Memory B cell (primary cell): ENCODE results near the gene KANSL1L.
"Not testable (repeated sequence)": the region's sequence is repeated elsewhere in the genome, so short reads cannot be mapped to it uniquely, and the experiment has no call there.

ENCODE experiments used
- ATAC-seq: fragments of 150-1000 bp; cut with Tn5 transposase; 2 replicates; pipeline ENCODE4 v1.10.0; 2021; ENCODE audit warnings: low read depth, mild to moderate bottlenecking, moderate library complexity
- DNase-seq, 2 donors: peaks; one replicate each; pipeline ENCODE4 v3.0.0; 2022; ENCODE audit warnings: low spot score in 2 of 2
- H3K27ac Mint-ChIP-seq: one replicate; pipeline ENCODE4 v1.8.0; 2022; ENCODE audit warnings: mild to moderate bottlenecking, moderate library complexity, mixed read lengths
- H3K27me3 Mint-ChIP-seq: one replicate; pipeline ENCODE4 v1.8.0; 2022; ENCODE audit warnings: mixed read lengths
- H3K36me3 Mint-ChIP-seq: one replicate; pipeline ENCODE4 v1.8.0; 2022; ENCODE audit warnings: mild to moderate bottlenecking, mixed read lengths
- H3K4me1 Mint-ChIP-seq: one replicate; pipeline ENCODE4 v1.8.0; 2022; ENCODE audit warnings: mixed read lengths
- H3K4me3 Mint-ChIP-seq: one replicate; pipeline ENCODE4 v1.8.0; 2022; ENCODE audit warnings: mild to moderate bottlenecking, moderate library complexity, mixed read lengths
- H3K9me3 Mint-ChIP-seq: one replicate; pipeline ENCODE4 v1.8.0; 2022; ENCODE audit warnings: mixed read lengths

KANSL1L gene

DNA sequence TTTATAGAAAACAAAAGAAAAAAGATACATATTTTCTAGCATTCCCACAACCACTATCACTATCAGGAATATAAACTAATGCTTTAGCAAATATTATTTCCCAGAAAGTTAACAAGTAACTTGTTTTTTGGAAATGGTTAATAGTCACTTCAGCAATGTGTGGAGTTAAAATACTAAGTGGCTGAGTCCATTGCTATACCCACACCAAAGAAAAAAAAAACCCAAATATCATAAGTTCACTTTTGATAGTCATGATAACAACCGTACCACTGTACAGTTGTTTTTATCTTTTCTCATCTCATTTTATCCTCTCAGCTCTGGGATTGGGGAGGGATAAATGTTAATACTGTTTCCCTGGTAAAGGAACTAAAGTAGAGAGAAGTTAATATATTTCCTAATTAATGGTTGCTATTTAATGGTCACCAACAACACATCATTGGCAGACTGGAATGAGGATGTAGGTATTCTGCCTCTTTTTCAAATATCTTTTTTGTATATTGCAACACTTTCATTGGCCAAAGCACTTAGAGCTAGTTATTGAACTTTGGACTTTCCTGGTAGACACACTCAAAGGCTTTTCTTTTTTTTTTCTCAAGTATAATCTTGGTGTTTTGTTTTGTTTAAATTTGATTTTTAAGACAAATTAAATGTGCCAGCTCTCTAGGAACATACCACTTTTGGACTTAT, 18.4 kb upstream of the KANSL1L start:
- Mint-ChIP-seq H3K27ac (no peak overlapping the region), H3K9me3 (peaks cover 7% of the 10 kb centered on the region), H3K4me3 (no peak overlapping the region), H3K4me1 (no peaks in the 10 kb centered on the region), H3K27me3 (peaks cover 6% of the 10 kb centered on the region), H3K36me3 (peaks cover 2% of the 10 kb centered on the region)
- no peak for ATAC-seq
- no peak for DNase-seq

DNA sequence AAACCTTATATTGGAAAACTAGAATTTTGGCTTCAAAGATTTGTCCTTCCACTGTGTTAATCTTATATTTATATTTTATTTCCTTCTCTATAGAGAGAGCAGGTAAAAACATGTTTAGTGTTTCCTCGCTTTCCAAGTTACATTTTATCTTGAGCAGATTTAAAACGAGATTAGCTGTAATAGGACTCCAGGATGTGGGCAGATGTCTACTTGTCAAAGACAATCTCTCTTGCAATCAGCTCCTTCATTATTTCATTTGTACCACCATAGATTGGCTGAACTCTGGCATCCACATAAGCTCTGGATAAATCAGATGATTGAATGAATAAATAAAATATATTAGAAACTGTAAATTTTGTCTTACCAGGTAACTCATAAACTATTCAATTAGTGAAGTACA, 17.5 kb upstream of the KANSL1L start:
- ATAC-seq: no peak
- DNase-seq: no peak
- Mint-ChIP-seq H3K4me1 (no peaks in the 10 kb centered on the region), H3K27ac (no peak overlapping the region), H3K9me3 (peaks cover 13% of the 10 kb centered on the region), H3K4me3 (no peak overlapping the region), H3K36me3 (peaks cover 6% of the 10 kb centered on the region), H3K27me3 (peaks cover 6% of the 10 kb centered on the region)

DNA sequence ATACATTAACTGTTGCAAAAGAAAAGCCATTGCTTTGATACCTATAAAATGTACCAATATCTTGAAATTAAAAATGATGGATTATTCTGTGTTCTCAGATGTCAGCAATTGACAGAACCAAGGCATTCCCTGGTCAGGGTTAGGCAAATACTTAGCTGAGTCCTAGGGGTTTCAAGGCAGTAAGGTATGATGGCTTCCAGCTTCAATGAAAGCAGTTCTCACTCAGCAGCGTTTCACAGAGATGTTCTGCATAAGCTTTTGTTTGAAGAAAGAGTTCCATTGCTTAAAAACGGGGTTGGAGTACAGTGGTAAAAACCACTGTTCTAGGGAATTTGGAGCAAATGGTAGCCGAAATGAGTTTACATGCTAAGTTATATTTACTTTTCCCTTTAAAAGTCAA, 17.0 kb upstream of the KANSL1L start:
- ATAC-seq: no peak
- DNase-seq: no peak
- peaks cover 4% of the 10 kb centered on the region for H3K27me3 Mint-ChIP-seq
- no peak overlapping the region for H3K27ac Mint-ChIP-seq
- no peaks in the 10 kb centered on the region for H3K4me1 Mint-ChIP-seq
- peaks cover 6% of the 10 kb centered on the region for H3K36me3 Mint-ChIP-seq
- H3K4me3 Mint-ChIP-seq: no peak overlapping the region
- peaks cover 15% of the 10 kb centered on the region for H3K9me3 Mint-ChIP-seq

DNA sequence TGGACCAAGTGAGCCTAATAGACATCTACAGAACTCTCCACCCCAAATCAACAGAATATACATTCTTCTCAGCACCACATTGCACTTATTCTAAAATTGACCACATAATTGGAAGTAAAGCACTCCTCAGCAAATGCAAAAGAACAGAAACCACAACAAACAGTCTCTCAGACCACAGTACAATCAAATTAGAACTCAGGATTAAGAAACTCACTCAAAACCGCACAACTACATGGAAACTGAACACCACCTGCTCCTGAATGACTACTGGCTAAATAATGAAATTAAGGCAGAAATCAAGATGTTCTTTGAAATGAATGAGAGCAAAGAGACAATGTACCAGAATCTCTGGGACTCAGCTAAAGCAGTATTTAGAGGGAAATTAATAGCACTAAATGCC, 12.7 kb upstream of the KANSL1L start:
- not testable (repeated sequence) for H3K4me3 Mint-ChIP-seq, H3K4me1 Mint-ChIP-seq, H3K36me3 Mint-ChIP-seq, ATAC-seq, H3K27me3 Mint-ChIP-seq, H3K27ac Mint-ChIP-seq, DNase-seq
- H3K9me3 Mint-ChIP-seq: peaks cover 19% of the 10 kb centered on the region

DNA sequence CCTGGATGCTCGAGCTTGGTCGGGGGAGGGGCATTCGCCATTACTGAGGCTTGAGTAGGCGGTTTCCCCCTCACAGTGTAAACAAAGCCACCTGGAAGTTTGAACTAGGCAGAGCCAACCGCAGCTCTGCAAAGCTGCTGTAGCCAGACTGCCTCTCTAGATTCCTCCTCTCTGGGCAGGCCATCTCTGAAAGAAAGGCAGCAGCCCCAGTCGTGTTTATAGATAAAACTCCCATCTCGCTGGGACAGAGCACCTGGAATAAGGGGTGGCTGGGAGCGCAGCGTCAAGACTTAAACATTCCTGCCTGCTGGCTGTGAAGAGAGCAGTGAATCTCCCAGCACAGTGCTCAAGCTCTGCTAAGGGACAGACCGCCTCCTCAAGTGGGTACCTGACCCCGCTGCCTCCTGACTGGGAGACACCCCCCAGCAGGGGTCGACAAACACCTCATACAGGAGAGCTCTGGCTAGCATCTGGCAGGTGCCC, 10.4 kb upstream of the KANSL1L start:
- DNase-seq, H3K4me1 Mint-ChIP-seq, H3K4me3 Mint-ChIP-seq, H3K27me3 Mint-ChIP-seq, H3K27ac Mint-ChIP-seq, H3K36me3 Mint-ChIP-seq, ATAC-seq: not testable (repeated sequence)
- H3K9me3 Mint-ChIP-seq: peaks cover 19% of the 10 kb centered on the region

DNA sequence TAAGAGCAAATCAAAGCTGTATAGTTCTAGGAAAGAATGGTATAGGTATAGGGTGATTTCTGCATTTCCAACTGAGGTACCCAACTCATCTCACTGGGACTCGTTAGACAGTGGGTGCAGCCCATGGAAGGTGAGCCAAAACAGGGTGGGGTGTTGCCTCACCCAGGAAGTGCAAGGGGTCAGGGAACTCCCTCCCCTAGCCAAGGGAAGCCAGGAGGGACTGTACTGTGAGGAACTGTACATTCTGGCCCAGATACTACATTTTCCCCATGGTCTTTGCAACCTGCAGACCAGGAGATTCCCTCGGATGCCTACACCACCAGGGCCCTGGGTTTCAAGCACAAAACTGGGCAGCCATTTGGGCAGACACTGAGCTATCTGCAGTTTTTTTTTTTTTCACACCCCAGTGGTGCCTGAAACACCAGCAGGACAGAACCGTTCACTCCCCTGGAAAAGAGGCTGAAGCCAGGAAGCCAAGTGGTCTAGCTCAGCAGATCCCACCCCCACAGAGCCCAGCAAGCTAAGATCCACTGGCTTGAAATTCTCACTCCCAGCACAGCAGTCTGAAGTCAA, 9.9 kb upstream of the KANSL1L start:
- not testable (repeated sequence) for H3K27me3 Mint-ChIP-seq, H3K4me1 Mint-ChIP-seq, H3K4me3 Mint-ChIP-seq, DNase-seq, ATAC-seq, H3K36me3 Mint-ChIP-seq, H3K27ac Mint-ChIP-seq
- peaks cover 19% of the 10 kb centered on the region for H3K9me3 Mint-ChIP-seq

DNA sequence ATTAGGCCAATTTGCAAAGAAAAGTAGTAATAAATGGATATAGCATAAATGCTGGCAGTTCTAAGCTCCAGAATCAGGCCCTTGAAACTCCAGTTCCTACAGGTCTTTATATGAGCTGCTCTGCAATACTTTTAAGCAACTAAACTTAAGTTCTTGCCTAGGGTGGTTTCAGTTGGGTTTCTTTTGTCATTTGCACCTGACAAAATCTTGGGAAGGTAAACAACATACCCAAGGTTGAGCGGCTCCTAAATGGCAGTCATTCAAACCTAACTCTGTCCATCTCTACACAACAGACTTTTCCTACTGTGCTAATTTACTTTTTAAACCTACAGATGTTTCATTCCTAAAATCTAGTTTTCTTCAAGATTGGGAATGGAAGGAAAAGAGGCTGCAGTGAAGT, 9.3 kb upstream of the KANSL1L start:
- no peak for ATAC-seq
- no peak for DNase-seq
- H3K9me3 Mint-ChIP-seq: peaks cover 15% of the 10 kb centered on the region
- no peak overlapping the region for H3K4me3 Mint-ChIP-seq
- H3K36me3 Mint-ChIP-seq: peaks cover 6% of the 10 kb centered on the region
- no peak overlapping the region for H3K27ac Mint-ChIP-seq
- peaks cover 7% of the 10 kb centered on the region for H3K27me3 Mint-ChIP-seq
- no peaks in the 10 kb centered on the region for H3K4me1 Mint-ChIP-seq

DNA sequence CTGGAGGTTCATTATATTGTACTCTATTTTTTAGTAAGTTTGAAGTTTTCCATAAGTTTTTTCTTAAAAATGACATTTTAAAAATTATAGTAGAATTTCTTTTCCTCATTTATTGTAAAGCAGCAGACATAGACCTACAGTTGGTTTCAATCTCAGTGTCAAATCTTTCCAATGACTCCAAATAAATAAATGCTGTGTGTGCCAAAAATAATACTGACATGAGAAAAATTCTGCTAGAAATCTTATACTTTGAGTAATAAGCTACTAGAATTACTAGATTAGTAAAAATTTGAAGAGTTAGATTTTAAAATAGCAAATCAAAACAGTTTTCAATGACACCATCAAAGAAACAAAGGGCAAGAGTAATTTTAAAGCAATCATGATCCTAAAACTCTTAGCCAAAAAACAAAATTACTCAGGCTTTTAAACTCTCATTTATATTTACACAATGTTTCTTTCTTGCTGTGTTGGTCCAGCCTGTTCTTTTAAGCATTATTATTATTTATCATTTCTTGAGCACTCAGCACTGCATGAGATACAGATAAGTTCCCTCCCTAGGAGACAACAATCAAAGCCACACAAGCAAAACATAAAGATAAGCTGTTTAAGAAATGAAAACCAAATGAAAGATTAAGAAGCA, 8.3 kb upstream of the KANSL1L start:
- H3K36me3 Mint-ChIP-seq: peaks cover 3% of the 10 kb centered on the region
- H3K27ac Mint-ChIP-seq: no peak overlapping the region

DNA sequence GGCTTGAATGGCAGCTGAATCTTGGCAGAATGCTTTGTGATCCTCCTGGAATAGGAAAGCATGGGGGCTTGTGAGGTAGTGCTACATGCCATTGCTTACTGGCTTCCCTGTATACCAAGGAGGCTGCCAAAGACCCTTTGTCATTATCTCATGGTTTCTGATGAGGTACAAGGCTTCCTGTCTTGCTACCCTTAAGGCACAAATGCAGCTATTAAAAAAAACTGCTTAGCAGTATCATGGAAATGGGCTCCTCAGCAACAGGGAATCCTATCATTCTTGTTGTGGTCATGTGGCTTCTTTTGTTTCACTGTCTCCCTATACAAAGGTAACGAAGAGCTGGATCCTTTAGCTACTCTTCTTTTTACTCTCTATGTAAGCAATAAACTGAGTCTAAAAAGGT, 6.6 kb upstream of the KANSL1L start:
- peaks cover 5% of the 10 kb centered on the region for H3K27me3 Mint-ChIP-seq
- H3K9me3 Mint-ChIP-seq: peaks cover 3% of the 10 kb centered on the region
- ATAC-seq: no peak
- H3K36me3 Mint-ChIP-seq: no peaks in the 10 kb centered on the region
- DNase-seq: no peak
- H3K4me1 Mint-ChIP-seq: no peaks in the 10 kb centered on the region
- no peak overlapping the region for H3K27ac Mint-ChIP-seq
- H3K4me3 Mint-ChIP-seq: no peak overlapping the region

More for the DNA sequence above, 8.3 kb upstream of the KANSL1L start:
- H3K27me3 Mint-ChIP-seq: peaks cover 5% of the 10 kb centered on the region
- peaks cover 12% of the 10 kb centered on the region for H3K9me3 Mint-ChIP-seq
- no peak overlapping the region for H3K4me3 Mint-ChIP-seq
- H3K4me1 Mint-ChIP-seq: no peaks in the 10 kb centered on the region
- no peak for DNase-seq
- no peak for ATAC-seq

DNA sequence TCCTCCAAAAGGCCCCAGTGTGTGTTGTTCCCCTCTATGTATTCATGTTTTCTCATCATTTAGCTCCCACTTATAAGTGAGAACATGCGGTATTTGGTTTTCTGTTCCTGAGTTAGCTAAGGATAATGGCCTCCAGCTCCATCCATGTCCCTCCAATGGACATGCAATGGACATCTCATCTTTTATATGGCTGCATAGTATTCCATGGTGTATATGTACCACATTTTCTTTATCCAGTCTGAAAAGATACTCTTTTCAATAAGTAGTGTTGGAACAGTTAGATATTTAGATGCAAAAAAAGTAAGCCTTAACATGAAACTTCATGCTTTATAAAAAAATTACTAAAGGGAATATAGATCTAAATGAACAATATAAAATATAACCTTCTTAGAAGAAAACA, 5.9 kb upstream of the KANSL1L start:
- not testable (repeated sequence) for H3K4me1 Mint-ChIP-seq, H3K9me3 Mint-ChIP-seq, H3K27ac Mint-ChIP-seq, DNase-seq, H3K27me3 Mint-ChIP-seq, ATAC-seq, H3K36me3 Mint-ChIP-seq, H3K4me3 Mint-ChIP-seq

DNA sequence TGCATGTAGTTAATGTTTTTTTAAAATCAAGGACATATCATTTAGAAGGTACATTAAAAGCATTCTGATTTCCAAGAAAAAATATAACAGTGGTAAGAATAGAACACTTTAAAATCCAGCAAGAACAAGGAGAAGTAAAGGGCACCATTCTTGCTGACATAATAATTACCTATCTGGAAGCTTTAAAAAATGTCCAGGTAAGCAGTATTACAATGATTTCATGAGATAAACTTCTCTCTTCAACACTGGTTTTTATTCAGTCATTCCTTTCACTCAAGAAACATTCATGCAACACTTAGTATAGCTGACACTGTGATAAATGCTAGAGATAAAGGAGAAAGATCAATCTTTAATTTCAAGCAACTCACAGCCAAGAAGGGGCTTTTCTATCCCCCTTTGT, 2.9 kb upstream of the KANSL1L start:
- H3K4me3 Mint-ChIP-seq: no peak overlapping the region
- H3K4me1 Mint-ChIP-seq: peaks cover 9% of the 10 kb centered on the region
- no peak overlapping the region for H3K27ac Mint-ChIP-seq
- ATAC-seq (no peak), DNase-seq (no peak)
- no peaks in the 10 kb centered on the region for H3K36me3 Mint-ChIP-seq
- peaks cover 2% of the 10 kb centered on the region for H3K9me3 Mint-ChIP-seq
- H3K27me3 Mint-ChIP-seq: peaks cover 3% of the 10 kb centered on the region

DNA sequence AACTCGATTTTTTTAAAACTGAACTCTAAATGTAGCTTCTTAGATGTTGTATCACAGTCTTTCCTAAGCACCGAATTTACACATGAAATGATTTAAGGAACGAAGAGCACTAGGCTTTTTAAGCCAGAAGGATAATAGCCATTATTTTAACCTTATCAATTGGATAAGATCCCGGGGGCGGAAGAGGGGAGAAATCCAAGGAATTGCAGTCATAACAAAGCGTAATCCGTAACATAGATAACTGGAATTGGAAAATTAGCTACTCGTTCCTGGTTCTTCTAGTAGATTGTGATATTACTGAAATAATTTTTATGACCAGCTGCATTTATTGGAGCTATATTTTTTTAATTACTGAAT, 988 bp upstream of the KANSL1L start:
- no peaks in the 10 kb centered on the region for H3K36me3 Mint-ChIP-seq
- peak overlapping the region; percentile 90 for H3K27ac Mint-ChIP-seq
- ATAC-seq: no peak
- peaks cover 9% of the 10 kb centered on the region for H3K4me1 Mint-ChIP-seq
- H3K27me3 Mint-ChIP-seq: peaks cover 3% of the 10 kb centered on the region
- H3K4me3 Mint-ChIP-seq: peak overlapping the region; percentile 88
- H3K9me3 Mint-ChIP-seq: peaks cover 2% of the 10 kb centered on the region
- DNase-seq: no peak

DNA sequence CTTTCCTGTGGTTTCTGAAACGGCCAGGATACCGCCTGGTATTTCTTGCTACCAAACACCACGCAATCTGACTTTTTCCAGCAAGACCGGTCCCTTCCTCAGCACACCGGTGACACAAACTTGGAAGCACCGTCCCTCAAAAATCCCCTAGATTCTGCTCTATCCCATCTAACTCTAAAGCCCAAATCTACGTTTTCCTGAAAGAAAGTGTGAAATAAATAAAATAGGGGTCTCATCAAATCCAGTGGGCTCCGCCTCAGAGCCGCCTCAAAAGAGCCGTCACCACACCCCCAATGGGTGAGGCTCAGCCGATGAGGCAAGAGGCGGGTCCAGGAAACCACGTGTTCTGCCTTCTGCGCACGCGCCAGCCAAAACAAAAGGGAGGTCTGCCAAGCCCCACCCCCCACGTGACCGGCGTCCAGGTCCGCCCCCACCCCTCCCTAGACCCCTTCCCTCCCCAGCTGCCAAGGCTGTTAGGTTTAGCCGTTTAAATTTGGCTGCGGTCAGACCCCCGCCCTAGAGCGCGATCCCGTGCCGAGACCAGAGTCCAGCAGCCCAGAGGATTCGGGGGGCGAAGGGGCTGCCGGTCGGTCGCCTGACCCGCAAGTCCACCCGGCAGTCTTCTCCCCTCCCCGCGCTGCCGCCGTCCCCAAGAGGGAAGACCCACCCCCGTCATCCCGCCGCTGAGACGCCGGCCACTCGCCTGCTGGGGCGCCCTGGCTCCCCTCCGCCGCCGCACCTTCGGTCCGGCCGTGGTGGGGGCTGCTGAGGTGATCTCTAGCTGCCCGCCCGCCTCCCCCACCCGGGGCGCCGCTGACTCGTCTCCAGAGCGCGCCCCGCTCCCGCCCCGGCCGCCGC, 534 bp downstream of the KANSL1L start:
- H3K9me3 Mint-ChIP-seq: peaks cover 2% of the 10 kb centered on the region
- H3K36me3 Mint-ChIP-seq: no peaks in the 10 kb centered on the region
- DNase-seq (peak; percentile 91 to 96), ATAC-seq (peak; percentile 72)
- H3K4me3 Mint-ChIP-seq: peak overlapping the region; percentile 95
- peaks cover 4% of the 10 kb centered on the region for H3K27me3 Mint-ChIP-seq
- peak overlapping the region; percentile 90 for H3K27ac Mint-ChIP-seq
- H3K4me1 Mint-ChIP-seq: peaks cover 9% of the 10 kb centered on the region

DNA sequence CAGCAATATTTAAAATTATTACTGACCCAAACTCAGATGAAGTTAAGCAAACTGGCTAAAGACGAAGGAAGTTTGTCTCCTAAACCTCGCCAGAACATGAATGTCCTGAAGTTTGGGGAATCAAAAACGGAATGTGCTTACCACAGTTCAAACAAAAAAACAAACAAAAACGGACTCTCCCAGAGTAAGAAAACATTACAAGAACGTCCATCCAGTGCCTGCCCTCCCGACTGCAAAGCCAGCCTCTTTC, 1.1 kb downstream of the KANSL1L start:
- DNase-seq: no peak
- Mint-ChIP-seq H3K4me1 (peaks cover 9% of the 10 kb centered on the region), H3K4me3 (peak overlapping the region; percentile 95)

More for the DNA sequence above, 1.1 kb downstream of the KANSL1L start:
- peaks cover 2% of the 10 kb centered on the region for H3K9me3 Mint-ChIP-seq
- peaks cover 5% of the 10 kb centered on the region for H3K27me3 Mint-ChIP-seq
- ATAC-seq: no peak
- H3K36me3 Mint-ChIP-seq: no peaks in the 10 kb centered on the region
- H3K27ac Mint-ChIP-seq: peak overlapping the region; percentile 90
